ENCODE results near the gene CEACAM5.

GRCh38 chr19:41688098-41688497 is 20.3 kb upstream of the CEACAM5 start, which contains the start of gene CEACAM7:
- TF ChIP-seq POLR2A (IDR thresholded peaks at IDR 0.05), result no peak
- TF ChIP-seq CTCF (IDR thresholded peaks at IDR 0.05), result no peak

Measured in esophagus squamous epithelium (tissue), 4 donors.